ENCODE data around the gene FGGY.
"Not testable (repeated sequence)": the region's sequence is repeated elsewhere in the genome, so short reads cannot be mapped to it uniquely, and the experiment has no call there.

Gene FGGY

DNA sequence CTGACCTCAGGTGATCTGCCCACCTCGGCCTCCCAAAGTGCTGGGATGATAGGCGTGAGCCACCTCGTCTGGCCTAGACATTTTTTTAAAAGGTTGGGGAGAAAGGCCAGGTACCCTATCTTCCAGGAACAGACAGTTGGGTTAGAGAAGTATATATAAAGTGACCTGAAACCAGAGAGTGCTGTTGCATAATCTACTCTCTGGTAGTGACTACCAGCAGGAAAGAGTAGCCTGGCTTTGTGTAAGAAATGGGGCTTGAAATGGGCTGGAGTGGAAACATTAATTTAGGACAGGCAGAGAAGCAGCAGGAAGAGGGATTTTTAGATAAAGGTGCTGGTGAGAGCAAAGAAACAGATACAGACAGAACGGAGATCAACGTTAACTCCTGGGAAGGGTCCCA, 392.1 kb downstream of the FGGY start:
- no peak for FAIRE-seq

DNA sequence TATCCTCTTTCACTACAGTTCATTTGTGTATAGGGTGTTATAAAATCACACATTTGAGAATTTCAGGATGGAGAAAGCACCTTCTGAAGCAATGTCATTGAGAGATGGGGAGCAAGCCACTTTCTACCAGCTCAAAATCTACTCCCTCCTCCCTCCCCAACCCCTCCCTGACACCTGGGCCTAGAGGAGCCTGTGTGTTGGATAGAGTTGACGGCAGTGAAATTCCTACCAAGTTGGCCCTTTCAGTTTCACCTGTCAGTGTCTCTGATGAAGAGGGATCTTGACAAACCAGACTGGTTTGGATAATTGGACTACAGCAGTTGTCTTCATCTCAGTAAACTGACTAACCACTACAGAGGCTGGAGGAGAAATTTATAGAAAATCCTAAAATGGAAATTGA, 392.8 kb downstream of the FGGY start:
- FAIRE-seq = no peak

DNA sequence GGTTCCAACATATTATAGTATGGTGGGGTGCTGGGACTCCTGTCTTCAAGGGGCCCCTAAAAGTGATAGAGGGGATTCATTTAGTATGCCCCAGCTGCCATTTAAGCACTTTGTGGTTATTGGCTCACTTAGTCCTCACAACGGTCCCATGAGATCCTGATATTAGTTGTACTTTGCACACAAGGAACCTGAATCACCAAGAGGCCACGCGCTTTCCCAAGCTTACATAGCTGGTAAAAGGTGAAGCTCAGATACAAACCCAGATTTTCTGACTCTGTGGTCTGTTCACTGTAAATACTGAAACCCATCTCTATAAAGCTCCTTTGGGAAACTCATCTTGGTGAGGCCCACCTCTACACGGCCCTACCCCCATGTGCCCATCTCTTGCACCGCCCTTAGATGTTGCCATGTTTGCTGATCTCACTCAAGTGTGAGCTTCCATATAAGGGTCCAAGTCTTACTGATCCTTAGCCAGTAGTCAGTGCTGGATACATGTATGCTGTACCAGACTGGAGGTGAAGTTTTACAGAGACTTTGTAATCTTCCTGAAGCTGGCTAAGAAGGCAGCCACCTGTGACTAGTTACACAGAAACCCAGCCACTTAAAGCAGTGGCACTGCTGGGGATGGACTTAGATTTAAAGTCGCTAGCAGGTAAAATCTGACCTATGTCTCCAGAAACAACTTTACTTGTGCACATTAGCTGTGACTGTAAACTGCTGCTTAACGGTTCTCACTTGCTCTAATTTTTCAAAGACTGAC, 393.5 kb downstream of the FGGY start:
- FAIRE-seq = no peak

DNA sequence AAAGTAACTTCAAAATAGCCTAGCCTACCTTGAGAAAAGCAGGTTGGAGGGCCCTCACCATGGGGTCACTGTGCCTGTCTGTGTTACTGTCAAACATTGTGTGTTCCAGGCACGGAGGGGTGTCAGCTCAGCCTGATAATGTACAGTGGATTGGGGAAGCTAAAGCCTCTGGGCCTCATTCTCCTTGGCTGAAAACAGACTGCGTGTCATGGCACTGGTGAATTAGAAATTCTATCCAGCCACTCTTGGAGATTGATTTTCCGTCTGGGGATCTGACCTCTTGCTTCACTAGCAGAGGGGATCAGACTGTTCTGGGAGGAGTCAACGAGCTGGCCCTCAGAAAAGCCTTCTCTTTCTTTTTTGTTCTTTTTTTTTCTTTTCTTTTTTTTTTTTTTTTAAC, 394.4 kb downstream of the FGGY start:
- FAIRE-seq = no peak

DNA sequence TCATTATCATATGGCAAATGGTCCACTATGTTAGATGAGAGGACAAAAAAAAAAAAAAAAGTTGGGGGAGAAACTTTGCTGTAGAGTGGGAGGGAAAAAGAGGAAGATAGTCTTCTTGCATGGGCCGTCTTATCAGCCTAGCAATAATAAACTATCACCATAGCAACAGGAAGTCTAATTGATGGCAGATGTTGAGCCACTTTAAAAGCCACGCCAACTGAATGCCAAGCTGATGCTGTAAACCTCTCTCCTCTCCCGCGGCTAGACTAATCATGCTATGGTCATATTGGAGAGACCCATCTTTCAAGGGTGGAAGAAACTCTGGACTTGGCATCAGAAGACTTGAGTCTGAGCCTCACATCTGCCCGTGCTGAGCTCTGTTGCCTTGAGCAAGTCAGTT, 395.7 kb downstream of the FGGY start:
- no peak for FAIRE-seq

DNA sequence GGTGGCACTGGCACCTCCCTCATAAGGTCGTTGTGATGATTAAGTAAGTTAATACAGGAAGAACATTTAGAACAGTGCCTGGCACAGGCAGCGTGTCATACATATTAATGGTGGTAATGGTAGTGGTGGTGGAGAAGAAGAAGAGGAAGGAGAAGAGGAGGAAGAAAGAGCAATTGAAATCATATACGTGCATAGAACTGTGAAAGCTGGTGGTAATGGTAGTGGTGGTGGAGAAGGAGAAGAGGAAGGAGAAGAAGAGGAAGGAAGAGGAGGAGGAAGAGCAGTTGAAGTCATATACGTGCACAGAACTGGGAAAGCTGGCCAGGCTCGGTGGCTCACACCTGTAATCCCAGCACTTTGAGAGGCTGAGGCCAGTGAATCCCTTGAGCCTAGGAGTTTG, 396.5 kb downstream of the FGGY start:
- FAIRE-seq = no peak

DNA sequence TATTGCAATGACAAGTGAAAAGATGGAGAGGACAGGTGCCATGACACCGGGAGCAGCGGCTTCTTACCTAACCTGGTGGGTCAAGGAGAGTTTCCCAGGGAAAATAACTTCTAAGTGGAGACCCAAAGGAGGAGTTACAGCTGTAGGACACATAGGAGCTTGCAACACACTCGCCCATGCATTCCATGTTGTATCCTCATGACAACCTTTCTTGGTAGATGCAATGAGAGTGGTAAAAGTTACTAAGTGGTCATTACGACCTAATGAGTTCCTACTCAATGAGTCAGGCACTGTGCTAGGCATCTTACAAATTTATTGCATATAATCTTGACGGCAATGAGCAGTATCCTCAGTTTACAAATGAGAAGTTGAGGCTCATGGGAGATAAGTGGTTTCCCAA, 398.4 kb downstream of the FGGY start:
- no peak for FAIRE-seq

DNA sequence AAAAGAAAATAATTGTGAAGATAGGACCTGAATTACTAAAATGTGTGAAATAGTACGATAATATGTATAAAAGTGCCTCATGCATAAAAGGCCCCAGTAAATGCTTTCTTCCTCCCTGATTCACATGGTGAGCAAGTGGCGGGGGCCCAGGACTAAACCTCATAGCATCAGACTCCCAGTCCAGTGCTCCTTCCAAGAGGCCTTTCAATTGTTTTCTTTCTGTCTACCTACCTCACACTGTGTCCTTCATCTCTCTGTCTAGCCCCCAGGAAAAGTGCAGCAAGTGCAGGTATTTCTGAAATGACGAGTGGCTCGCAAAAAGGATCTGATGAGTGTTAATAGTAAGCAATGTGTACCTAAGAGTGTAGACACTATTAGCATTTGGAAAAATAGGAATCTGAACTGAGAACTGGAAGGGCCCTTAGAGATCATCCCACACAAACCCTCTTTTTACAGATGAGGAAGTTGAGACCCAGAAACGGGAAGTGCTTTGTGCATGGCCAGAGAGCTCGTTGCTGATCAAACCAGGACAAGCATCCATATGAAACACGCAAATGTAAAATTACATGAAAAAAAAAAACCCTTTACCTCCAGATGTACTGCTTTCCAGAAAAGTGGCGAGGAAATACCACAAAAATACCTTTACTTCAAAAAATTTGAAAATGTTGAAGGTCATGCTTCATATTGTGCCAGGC, 399.7 kb downstream of the FGGY start:
- FAIRE-seq = no peak

DNA sequence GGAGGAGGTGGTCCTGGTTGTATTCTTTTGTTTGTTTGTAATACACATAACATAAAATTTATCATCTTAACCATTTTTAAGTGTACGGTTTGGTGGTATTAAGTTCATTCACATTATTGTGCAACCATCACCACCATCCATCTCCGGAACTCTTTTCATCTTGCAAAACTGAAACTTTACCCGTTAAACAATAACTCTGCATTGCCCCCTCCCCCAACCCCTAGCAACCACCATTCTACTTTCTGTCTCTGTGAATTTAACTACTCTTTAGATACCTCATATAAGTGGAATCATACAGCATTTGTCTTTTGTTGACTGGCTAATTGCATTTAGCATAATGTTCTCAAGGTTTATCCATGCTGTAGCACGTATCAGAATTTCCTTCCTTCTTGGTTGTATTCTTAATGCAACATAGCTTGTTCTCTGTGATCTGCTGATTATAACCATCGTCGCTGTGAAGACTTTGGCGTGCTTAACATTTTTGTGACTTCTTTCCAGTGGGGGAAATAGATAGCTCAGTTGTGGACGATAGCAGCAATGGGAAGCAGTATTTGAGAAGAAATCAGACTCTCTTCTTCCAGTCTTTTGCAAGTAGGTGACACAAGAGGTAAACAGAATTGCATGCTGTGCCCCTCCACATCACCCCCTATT, 400.4 kb downstream of the FGGY start:
- FAIRE-seq = no peak

DNA sequence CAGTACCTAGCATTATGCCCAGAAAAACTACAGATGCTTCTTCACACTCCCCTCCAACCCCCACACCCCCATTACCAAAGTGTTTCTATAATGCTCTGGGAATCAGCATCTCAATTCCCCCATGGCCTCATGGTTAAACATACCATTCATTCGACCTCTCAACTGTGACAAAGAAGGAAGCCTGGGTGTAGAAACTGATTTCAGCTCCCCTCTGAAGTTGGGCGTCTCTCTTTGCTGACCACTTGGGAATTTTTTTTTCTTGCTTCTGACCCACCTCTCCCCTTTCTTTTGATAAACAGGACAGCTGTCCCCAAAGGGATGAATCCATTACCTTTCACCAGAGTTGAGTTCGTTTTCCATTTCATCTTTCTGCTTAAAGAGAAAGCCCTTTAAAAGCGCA, 401.5 kb downstream of the FGGY start:
- FAIRE-seq = no peak

DNA sequence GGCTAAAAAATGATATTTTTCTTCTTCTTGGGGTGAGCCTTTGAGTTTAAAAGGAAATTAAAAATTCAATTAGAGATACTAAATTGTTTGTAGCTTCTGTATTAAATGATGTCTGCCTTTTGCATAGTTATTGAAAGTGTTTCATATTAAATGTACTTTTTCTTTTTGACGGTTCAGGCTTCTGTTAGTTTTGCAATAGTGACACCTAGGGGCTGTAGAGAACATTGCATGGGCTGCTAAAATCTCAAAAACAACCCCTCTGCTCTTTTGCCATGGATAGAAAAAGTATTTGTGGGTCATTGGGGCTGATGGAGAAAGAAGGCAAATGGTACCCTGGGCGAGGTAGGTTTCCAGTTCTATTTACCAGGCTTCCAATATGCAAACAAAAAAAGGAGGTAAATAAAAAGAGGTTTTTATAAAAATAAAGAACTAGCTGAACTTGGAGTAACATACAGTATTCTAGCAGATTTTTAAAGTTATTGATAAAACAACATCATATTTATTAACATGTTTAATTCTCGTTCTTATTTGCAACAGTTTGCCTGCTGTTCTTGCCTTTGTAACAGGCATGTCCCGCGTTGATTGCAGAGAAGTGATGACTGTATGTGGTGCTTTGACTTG, 402.4 kb downstream of the FGGY start:
- FAIRE-seq = peak; percentile 85

DNA sequence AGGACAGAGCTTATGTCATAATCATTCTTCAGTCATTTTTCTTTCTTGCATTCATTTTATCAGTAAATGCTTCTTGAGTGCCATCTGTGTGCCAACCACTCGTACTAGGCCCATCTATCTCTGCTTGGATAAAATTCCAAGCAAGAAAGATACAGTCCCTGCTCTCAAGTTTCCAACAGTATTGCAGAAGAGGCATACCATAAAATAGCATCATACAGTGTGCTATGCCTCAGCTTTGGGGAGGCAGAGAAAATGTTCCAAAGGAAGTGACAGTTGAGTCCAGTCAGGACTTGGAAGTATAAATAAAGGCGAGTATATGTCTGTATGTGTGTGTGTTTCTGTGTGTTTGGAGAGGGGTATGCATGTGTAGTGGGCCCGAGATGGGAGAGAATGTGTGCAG, 404.5 kb downstream of the FGGY start:
- FAIRE-seq = no peak

DNA sequence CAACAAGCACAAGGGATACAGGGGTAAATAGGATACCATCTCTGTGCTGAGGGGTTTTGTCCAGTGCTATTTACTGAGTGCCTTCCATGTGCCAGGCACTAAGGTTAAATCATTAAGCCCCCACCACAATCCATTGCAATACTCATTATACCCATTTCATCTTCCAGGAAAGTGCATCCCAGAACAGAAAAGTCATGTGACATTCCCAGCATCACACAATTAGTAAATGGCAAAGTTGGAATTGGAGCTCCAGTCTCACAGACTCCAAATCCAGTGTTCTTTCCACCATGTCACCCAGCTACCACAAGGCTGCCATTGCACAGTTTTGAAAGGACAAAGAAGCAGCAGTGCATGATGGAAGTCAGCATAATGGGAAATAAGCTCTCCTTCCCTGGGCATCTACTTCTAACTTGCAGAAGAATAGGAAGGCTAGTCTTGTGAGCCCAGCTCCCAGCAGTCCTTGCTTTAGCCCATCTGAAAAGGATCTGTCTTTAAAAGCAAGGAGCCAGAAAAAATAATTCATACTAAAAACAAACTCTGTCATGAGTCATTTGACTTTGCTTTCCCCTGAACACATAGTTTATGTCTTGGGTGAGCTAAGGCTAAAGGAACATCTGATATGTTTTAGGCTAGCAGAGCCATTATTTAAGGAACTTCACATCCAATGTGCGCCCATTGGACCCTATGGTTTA, 406.5 kb downstream of the FGGY start:
- FAIRE-seq = no peak

DNA sequence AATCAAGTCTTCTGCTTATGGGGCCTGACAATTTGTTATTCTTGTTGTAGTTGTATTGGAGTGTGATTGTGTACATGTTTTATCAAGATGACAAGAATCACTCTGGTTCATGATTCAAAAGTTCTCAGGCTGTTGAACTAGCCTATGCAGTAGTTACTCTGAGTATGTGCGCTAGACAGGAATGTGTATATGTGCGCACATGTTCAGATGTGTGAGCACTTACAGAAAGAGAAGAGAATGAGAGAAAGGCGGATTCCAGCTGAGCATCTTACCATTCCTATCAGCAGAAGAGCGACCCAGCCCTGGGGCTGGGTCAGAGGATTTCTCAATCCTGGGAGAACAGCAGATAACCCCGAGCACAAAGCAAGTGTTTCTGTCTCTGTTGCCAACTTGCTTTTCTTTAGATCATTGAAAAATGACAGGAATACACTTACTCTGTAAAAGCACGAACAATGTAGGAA, 407.1 kb downstream of the FGGY start:
- no peak for FAIRE-seq

DNA sequence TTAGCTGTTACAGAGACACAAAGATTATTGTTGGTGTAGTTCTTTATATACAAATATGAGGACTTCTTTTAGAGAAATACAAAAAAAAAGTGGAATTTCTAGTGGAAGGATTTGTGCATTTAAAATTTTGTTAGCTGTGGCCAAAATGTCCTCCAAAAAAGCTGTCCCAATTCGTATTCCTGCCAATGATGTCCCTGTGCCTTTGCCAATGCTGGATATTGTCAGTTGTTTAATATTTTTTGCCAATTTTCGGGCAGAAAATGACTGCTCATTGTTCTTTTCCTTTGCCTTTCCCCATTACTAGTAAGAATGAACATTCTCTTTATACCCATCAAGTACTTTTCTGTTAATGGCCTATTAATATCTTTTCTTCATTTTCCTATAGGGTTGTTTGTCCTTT, 407.8 kb downstream of the FGGY start:
- FAIRE-seq = no peak

DNA sequence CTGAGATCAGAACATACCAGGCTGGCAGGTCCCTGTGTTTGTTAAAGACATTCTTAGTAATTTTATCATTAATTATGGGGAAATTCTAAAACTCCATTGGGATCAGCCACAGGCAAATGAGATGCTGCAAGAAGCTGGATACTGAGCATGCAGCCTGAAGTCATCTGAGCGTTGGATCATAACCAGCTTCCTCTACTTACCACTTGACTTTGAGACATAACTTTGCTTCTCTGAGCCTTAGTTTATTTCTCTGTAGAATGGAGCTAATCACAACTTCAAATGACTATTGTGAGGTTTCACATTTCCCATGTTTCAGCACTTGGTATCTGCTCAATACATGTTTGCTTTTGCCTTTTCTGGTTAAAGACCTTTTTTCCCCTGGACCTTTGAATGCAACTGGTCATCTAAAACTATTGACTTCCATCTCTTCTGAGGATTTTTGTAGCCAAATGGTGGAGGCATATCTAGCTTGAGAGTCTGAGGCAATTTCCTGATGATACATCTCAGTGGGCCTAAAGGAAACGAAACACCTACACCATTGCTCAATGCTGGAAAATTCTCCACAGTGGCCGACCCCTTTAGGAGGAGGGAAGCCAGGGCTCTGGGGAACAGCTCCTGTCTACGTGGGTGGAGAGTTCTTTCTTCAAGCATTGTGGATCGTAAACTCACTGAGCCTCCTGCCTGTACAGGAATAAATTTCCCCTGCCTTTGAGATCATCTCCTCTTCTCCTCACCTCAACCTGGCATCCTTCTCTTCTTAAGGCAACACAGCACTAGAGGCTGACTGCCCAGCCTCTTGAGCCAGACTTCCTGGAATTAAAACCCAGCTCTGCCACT, 408.8 kb downstream of the FGGY start:
- FAIRE-seq = no peak

DNA sequence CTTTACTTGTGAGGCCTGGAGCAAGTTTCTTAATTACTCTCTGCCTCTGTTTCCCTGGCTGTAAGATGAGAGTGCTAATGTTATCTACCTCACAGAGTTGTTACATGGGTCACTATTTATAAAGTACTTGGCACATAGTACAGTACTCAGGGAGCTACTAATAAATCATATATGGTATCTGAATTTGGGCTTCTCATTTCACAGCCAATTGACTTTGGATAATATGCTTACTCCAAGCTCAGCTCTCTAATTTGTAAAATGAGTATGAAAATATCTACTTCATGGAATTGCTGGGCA, 409.4 kb downstream of the FGGY start:
- no peak for FAIRE-seq

DNA sequence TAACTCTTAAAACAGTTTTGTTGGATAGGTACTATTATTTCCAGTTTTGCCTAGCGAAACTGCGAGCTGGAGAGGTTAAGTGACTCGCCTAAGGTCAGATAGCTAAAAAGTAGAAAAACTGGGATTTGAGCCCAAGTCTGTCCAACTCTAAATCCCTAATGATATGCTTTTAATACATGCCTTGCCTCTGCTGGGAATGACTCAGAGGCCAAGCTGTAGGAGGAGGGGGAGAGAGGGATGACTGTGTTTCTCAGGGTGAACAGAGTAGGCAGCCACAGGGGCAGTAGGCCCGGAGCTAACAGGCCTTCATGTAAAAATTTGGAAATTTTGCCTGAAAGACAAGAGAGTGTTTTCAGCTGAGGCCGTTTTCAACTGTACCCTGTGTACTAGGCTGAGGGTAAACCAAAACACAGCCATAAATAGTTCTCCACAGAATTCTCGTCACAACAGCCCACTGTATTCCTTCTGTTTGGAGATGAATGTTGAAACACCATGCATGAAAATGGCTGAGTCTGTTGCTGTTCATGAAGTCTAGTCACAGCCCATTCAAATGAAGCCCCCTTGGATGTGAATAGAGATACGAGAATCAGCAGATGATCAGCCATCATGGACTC, 410.4 kb downstream of the FGGY start:
- no peak for FAIRE-seq

DNA sequence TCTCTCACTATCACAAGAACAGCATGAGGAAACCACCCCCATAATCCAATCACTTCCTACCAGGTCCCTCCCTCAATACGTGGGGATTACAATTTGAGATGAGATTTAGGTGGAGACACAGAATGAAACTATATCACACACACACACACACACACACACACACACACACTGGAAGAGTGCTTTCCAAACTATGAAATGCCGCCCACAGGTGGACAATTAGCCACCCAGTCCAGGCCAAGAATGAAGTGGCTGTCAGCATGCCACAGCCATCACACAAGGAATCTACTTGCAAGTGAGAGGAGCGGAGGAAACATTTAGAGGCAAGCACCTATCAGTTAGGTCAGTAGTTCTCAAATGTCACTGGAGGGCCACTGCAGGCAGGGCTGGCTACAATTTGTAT, 412.4 kb downstream of the FGGY start:
- no peak for FAIRE-seq

DNA sequence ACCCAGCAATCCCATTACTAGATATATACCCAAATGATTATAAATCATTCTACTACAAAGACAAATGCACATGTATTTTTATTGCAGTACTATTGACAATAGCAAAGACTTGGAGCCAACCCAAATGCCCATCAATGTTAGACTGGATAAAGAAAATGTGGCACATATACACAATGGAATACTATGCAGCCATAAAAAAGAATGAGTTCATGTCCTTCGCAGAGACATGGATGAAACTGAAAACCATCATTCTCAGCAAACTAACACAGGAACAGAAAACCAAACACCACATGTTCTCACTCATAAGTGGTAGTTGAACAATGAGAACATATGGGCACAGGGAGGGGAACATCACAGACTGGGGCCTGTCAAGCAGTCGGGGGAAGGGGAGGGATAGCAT, 414.0 kb downstream of the FGGY start:
- not testable (repeated sequence) for FAIRE-seq

DNA sequence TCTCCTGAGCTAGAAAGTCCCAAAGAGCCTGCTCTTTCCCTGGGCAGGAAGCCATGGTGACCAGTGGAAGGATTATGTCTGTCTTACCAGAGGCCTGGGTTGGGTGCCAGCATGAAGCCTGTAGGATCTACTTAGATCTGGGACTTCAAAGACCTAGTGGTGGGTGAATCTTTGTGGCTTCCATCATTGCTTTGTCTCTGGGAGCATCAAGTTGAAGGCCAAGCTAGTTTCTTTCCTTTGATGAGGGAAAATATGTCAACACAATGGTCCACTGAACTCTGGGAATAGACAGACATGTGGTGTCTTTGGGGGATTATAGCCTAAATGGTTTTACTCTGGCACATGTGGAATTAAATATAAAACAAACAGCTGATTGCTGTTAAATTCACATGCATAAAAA, 417.3 kb downstream of the FGGY start:
- no peak for FAIRE-seq

DNA sequence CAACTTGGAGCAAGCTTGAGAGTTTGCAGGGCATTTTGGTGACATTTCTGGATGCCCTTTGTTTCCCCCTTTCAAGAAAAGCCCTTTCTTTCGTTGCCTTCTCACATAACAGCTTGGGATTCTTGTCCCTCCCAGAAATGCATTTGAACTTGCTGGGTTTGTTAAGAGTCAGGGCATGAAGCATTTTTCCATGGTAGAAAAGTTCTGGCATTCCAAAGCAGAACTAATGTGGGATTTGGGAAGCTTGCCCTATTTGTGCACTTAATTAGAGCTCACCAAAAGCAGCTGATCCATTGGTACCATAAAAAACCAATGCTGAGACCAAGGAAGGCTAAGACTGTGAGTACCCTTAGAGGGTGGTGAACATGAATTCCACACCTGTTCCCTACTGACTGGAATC, 418.1 kb downstream of the FGGY start:
- FAIRE-seq = no peak

All from endometrium (tissue), 2 donors.